Mesendoderm (in vitro differentiated cells): Measurements from ENCODE around the gene ERC1.
A peak's percentile ranks its signal among the peaks of the same experiment; 100 is the strongest.

Experiments
- DNase-seq: peaks from one replicate; pipeline ENCODE4 v3.0.0; 2013
- H2AK5ac ChIP-seq: 2 replicates; pipeline ENCODE4 v1.6.1; 2013; ENCODE audit warnings: low read length, inconsistent platforms
- H2BK120ac ChIP-seq: 2 replicates; pipeline ENCODE4 v1.6.1; 2013; ENCODE audit warnings: low read depth, mild to moderate bottlenecking, low read length, moderate library complexity, mixed read lengths
- H2BK15ac ChIP-seq: replicated peaks from 2 replicates; pipeline ENCODE4 v1.6.1; 2013; ENCODE audit warnings: low read depth, mild to moderate bottlenecking, moderate library complexity
- H2BK5ac ChIP-seq: 2 replicates; pipeline ENCODE4 v1.6.1; 2013; ENCODE audit warnings: low read length, inconsistent platforms
- H3K18ac ChIP-seq: 2 replicates; pipeline ENCODE4 v1.6.1; 2013; ENCODE audit warnings: mild to moderate bottlenecking, low read length, mixed read lengths
- H3K23ac ChIP-seq: one replicate; pipeline ENCODE4 v1.6.1; 2013; ENCODE audit warnings: low read length
- H3K27ac ChIP-seq: 2 replicates; pipeline ENCODE4 v1.5.1; 2013; ENCODE audit warnings: low read depth, mild to moderate bottlenecking, inconsistent platforms, low read length, moderate library complexity
- H3K27me3 ChIP-seq: 2 replicates; pipeline ENCODE4 v1.6.1; 2013; ENCODE audit warnings: low read length, control low read depth, mild to moderate bottlenecking, inconsistent platforms; ENCODE audit not compliant: insufficient read depth, poor library complexity
- H3K36me3 ChIP-seq: 2 replicates; pipeline ENCODE4 v1.6.1; 2013; ENCODE audit warnings: low read length, inconsistent platforms; ENCODE audit not compliant: control insufficient read depth, insufficient read depth
- H3K4ac ChIP-seq: one replicate; pipeline ENCODE4 v1.6.1; 2013; ENCODE audit warnings: low read depth, mild to moderate bottlenecking, low read length, moderate library complexity
- H3K4me1 ChIP-seq: 2 replicates; pipeline ENCODE4 v1.6.1; 2013; ENCODE audit warnings: low read depth, low read length, inconsistent platforms; ENCODE audit not compliant: control insufficient read depth
- H3K4me2 ChIP-seq: 2 replicates; pipeline ENCODE4 v1.6.1; 2013; ENCODE audit warnings: low read length
- H3K4me3 ChIP-seq: 2 replicates; pipeline ENCODE4 v1.5.1; 2013; ENCODE audit warnings: mild to moderate bottlenecking, low read length
- H3K56ac ChIP-seq: one replicate; pipeline ENCODE4 v1.6.1; 2013; ENCODE audit warnings: low read length
- H3K79me1 ChIP-seq: 2 replicates; pipeline ENCODE4 v1.6.1; 2013; ENCODE audit warnings: low read length, inconsistent platforms
- H3K79me2 ChIP-seq: 2 replicates; pipeline ENCODE4 v1.6.1; 2013; ENCODE audit warnings: mild to moderate bottlenecking, low read length; ENCODE audit not compliant: control insufficient read depth, insufficient read depth
- H3K9ac ChIP-seq: 2 replicates; pipeline ENCODE4 v1.6.1; 2013; ENCODE audit warnings: low read length, inconsistent platforms
- H4K5ac ChIP-seq: one replicate; pipeline ENCODE4 v1.6.1; 2013; ENCODE audit warnings: low read length
- H4K8ac ChIP-seq: one replicate; pipeline ENCODE4 v1.6.1; 2013; ENCODE audit warnings: low read depth, mild to moderate bottlenecking, control low read depth, low read length, moderate library complexity
- WGBS: extraction: QIAGEN DNeasy Blood & Tissue Kit; methylation state at CpG from one replicate; pipeline ENCODE4 v1.1.7; 2013; ENCODE audit warnings: low lambda C conversion rate, missing lambda C conversion rate; ENCODE audit not compliant: insufficient coverage; ENCODE audit errors: extremely low coverage; 5-methylcytosine and 5-hydroxymethylcytosine counted together

ERC1 gene

DNA sequence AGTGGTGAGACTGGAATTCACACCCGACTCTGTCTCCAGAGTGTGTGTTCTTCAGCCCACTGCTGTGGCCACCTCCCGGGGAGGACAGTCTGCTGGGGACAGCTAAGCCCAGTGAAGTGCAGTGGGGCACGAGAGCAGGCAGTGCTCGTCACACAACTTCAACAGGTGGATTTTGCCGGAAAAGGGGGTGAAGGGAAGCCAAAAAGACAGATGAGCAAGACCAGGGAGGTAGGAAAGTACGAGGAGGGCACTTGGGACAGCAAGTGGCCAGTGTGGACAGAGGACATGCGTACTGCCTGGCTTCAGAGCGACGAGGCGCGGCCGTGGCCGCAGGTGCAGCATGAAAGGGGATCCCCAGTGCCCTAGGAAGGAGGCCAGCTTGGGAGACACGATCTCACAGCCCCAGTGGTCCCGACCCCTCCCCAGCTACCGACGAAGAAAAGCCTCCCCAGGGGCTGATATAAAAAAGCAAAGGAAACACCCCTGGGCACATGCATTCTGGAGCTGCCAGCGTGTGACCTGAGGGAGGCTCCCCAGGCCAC lies 507.2 kb downstream of the ERC1 start:
- no peak overlapping the region for H3K56ac ChIP-seq
- no peak overlapping the region for H2AK5ac ChIP-seq
- no peak overlapping the region for H4K8ac ChIP-seq
- H3K79me2 ChIP-seq = no peaks in the 10 kb centered on the region
- H2BK15ac ChIP-seq = no peak overlapping the region
- H4K5ac ChIP-seq = no peak overlapping the region
- no peak overlapping the region for H3K9ac ChIP-seq
- H3K36me3 ChIP-seq = no peaks in the 10 kb centered on the region
- WGBS = no CpG with 5 or more reads among the region's 18 CpGs
- no peak overlapping the region for H2BK120ac ChIP-seq
- H3K4ac ChIP-seq = no peak overlapping the region
- H3K4me1 ChIP-seq = no peaks in the 10 kb centered on the region
- H3K4me3 ChIP-seq = no peak overlapping the region
- H3K79me1 ChIP-seq = no peaks in the 10 kb centered on the region
- no peak overlapping the region for H3K4me2 ChIP-seq
- H3K27me3 ChIP-seq = no peaks in the 10 kb centered on the region
- no peak overlapping the region for H3K23ac ChIP-seq
- H2BK5ac ChIP-seq = no peak overlapping the region
- no peak overlapping the region for H3K18ac ChIP-seq
- H3K27ac ChIP-seq = no peak overlapping the region
- no peak for DNase-seq

DNA sequence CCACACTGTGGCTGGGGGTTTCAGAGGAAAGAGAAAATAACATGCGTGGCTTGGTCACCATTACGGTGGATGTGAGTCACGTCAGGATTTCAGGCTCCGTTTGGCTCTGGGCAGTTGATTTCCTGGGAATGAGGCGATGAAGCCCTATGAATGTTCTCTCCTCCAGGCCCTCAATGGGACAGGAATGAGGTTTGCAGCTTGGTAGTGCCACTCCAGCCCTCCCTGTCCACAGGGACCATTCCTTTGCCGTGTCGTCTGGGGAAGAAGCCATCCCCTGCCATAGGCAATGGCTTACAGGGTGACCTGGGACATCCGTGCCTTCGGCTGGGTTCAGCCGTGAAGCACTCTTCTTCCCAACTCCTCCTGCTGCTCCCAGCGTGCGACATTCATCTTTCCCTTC lies 508.3 kb downstream of the ERC1 start:
- WGBS = no CpG with 5 or more reads among the region's 12 CpGs

DNA sequence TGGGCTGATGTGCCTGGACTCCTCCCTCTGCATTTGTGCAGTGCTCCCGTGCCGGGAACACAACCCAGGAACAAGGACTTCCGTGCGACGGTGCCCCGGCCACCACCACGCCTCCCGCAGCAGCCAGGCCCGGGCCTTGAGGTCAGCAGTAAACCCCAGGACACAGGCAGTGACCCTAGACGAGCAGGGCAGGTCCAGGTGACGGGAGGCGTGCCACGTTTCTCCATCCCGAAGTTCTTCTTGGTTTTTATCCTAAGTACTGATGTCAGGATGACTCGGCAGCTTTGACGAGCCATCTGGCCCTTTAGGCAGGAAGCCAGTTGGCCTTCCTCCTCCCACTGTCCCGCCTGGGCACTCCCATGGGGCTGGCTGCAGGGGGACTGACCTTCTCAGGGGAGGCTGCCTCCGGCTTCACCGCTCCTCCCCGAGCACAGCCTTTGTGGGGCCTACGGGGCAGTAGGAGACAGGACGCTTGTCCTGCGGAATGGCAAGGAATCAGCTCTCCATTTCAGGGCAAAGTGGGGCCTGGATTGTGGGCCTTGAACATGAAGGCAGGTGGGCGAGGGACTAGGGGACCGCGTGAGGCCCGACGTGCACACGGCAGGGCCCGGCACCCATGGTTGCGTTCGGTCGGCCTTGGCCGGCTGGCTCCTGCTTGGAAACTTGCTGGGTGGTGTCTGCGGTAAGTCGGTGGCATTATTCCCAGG lies 509.2 kb downstream of the ERC1 start:
- Histone ChIP-seq H3K4me3 (no peak overlapping the region), H2BK120ac (no peak overlapping the region), H3K4me1 (no peaks in the 10 kb centered on the region), H3K56ac (no peak overlapping the region), H4K5ac (no peak overlapping the region), H2BK15ac (no peak overlapping the region), H3K9ac (no peak overlapping the region), H3K79me2 (no peaks in the 10 kb centered on the region), H2AK5ac (no peak overlapping the region), H3K4me2 (no peak overlapping the region), H2BK5ac (peak overlapping the region; percentile 28), H3K4ac (no peak overlapping the region), H3K27me3 (no peaks in the 10 kb centered on the region), H3K27ac (no peak overlapping the region), H3K36me3 (no peaks in the 10 kb centered on the region), H4K8ac (no peak overlapping the region), H3K18ac (no peak overlapping the region), H3K79me1 (no peaks in the 10 kb centered on the region), H3K23ac (no peak overlapping the region)
- WGBS = no CpG with 5 or more reads among the region's 36 CpGs
- DNase-seq = peak; percentile 47

More for the DNA sequence above, 508.3 kb downstream of the ERC1 start:
- Histone ChIP-seq H3K27me3 (no peaks in the 10 kb centered on the region), H2BK5ac (no peak overlapping the region), H4K5ac (no peak overlapping the region), H3K4me2 (no peak overlapping the region), H3K56ac (no peak overlapping the region), H3K36me3 (no peaks in the 10 kb centered on the region), H3K23ac (no peak overlapping the region), H2AK5ac (no peak overlapping the region), H2BK120ac (no peak overlapping the region), H3K79me2 (no peaks in the 10 kb centered on the region), H3K4me1 (no peaks in the 10 kb centered on the region), H3K4me3 (no peak overlapping the region), H3K27ac (no peak overlapping the region), H3K4ac (no peak overlapping the region), H2BK15ac (no peak overlapping the region), H3K79me1 (no peaks in the 10 kb centered on the region), H3K9ac (no peak overlapping the region), H4K8ac (no peak overlapping the region), H3K18ac (no peak overlapping the region)
- DNase-seq = no peak

DNA sequence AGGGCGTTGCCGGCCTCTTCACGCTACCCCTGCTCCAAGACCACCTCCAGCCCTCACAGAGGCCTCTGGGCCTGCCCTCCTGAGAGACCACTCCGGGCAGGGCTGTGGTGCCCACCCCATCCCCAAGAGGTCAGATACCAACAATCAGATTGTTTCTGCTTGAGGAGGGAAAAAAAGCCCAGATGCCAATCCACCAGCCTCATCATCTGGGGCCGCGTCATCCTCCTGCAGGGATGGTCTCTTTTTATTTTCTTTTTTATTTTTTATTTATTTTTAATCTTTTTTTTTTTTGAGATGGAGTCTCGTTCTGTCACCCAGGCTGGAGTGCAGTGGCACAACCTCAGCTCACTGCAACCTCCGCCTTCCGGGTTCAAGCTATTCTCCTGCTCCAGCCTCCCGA lies 510.0 kb downstream of the ERC1 start:
- no peak for DNase-seq
- no peak overlapping the region for H2BK15ac ChIP-seq
- H3K79me1 ChIP-seq = no peaks in the 10 kb centered on the region
- H3K4me1 ChIP-seq = no peaks in the 10 kb centered on the region
- no peak overlapping the region for H3K9ac ChIP-seq
- no peak overlapping the region for H2AK5ac ChIP-seq
- no peak overlapping the region for H3K4me3 ChIP-seq
- H2BK5ac ChIP-seq = no peak overlapping the region
- no peaks in the 10 kb centered on the region for H3K36me3 ChIP-seq
- no peak overlapping the region for H3K4ac ChIP-seq
- H3K27ac ChIP-seq = no peak overlapping the region
- H2BK120ac ChIP-seq = no peak overlapping the region
- H3K27me3 ChIP-seq = no peaks in the 10 kb centered on the region
- H3K18ac ChIP-seq = no peak overlapping the region
- H4K5ac ChIP-seq = no peak overlapping the region
- no CpG with 5 or more reads among the region's 10 CpGs for WGBS
- H4K8ac ChIP-seq = no peak overlapping the region
- no peak overlapping the region for H3K56ac ChIP-seq
- H3K4me2 ChIP-seq = no peak overlapping the region
- no peak overlapping the region for H3K23ac ChIP-seq
- no peaks in the 10 kb centered on the region for H3K79me2 ChIP-seq

DNA sequence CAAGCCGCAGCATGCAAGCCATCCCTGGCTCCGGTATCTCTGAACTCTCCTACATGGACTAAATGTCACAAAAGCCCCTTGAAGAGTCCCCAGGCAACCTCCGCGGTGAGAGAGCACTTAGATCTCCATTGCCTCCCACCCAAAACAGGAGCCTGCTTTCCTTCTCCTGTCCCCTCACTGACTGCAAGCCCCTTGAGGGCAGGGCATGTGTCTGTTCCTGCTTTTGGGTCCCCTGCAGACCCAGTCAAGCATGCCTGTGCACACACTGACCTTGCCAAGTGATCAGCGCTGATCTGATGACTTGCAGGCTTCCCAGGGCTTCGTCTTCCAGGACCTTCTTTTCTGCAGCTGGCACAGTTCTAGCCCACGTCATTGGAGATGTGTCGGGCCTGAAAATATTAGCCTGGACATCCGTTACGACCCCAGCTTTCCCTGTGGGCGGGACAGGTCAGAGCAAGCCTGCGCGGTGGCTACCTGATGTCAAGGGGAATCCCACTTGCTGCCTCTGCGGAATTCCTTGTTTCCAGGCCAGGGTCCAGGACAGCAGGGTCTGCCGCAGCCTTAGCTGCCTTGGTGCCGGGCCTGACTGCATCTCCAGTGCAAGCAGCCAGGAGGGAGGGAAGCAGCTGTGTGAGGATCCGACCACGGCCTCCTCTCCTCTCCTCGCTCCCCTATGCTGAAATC lies 510.8 kb downstream of the ERC1 start:
- Histone ChIP-seq H3K79me2 (no peaks in the 10 kb centered on the region), H2BK120ac (no peak overlapping the region), H3K4ac (no peak overlapping the region), H4K5ac (no peak overlapping the region), H3K4me3 (no peak overlapping the region), H3K27ac (no peak overlapping the region), H3K4me2 (no peak overlapping the region), H3K27me3 (no peaks in the 10 kb centered on the region), H3K36me3 (no peaks in the 10 kb centered on the region), H2BK15ac (no peak overlapping the region), H3K4me1 (no peaks in the 10 kb centered on the region), H2BK5ac (no peak overlapping the region), H4K8ac (no peak overlapping the region), H3K56ac (no peak overlapping the region), H2AK5ac (no peak overlapping the region), H3K9ac (no peak overlapping the region), H3K79me1 (no peaks in the 10 kb centered on the region), H3K18ac (no peak overlapping the region), H3K23ac (no peak overlapping the region)
- WGBS = no CpG with 5 or more reads among the region's 19 CpGs
- no peak for DNase-seq
